ENCODE data around the gene MAPK4.
"Not testable (repeated sequence)": the region's sequence is repeated elsewhere in the genome, so short reads cannot be mapped to it uniquely, and the experiment has no call there.

Gene MAPK4

GRCh38 chr18:50750546-50750945, 190.7 kb downstream of the MAPK4 start:
- DNase-seq (ENCODE audit: low spot score), result no peak

- no peak for DNase-seq (ENCODE audit: low spot score)
Measured at GRCh38 chr18:50751490-50751889, 191.6 kb downstream of the MAPK4 start.

GRCh38 chr18:50751947-50752346, 192.1 kb downstream of the MAPK4 start:
- DNase-seq (ENCODE audit: low spot score), result no peak

GRCh38 chr18:50753311-50753710, 193.4 kb downstream of the MAPK4 start:
- no peak for DNase-seq (ENCODE audit: low spot score)

GRCh38 chr18:50754297-50754696, 194.4 kb downstream of the MAPK4 start:
- no peak for DNase-seq (ENCODE audit: low spot score)

GRCh38 chr18:50757358-50757757, 197.5 kb downstream of the MAPK4 start:
- no peak for DNase-seq (ENCODE audit: low spot score)

GRCh38 chr18:50769463-50769862, 209.6 kb downstream of the MAPK4 start:
- DNase-seq (ENCODE audit: low spot score), result no peak

GRCh38 chr18:50775207-50775606, 215.3 kb downstream of the MAPK4 start:
- no peak for DNase-seq (ENCODE audit: low spot score)

- no peak for DNase-seq (ENCODE audit: low spot score)
Measured at GRCh38 chr18:50775726-50776125, 215.8 kb downstream of the MAPK4 start.

- DNase-seq (ENCODE audit: low spot score), result no peak
Measured at GRCh38 chr18:50776383-50776782, 216.5 kb downstream of the MAPK4 start.

- not testable (repeated sequence) for DNase-seq (ENCODE audit: low spot score)
Measured at GRCh38 chr18:50779021-50779420, 219.1 kb downstream of the MAPK4 start.
